ENCODE data around the gene CCN6.
A peak's percentile ranks its signal among the peaks of the same experiment; 100 is the strongest.
"Not testable (repeated sequence)": the region's sequence is repeated elsewhere in the genome, so short reads cannot be mapped to it uniquely, and the experiment has no call there.

CCN6 gene

GRCh38 chr6:112051251-112051740, 2.6 kb upstream of the CCN6 start:
- not testable (repeated sequence) for DNase-seq (ENCODE audit: low read depth)

GRCh38 chr6:112054555-112055190, 769 bp downstream of the CCN6 start:
- DNase-seq (ENCODE audit: low read depth), result no peak

- no peak for DNase-seq (ENCODE audit: low read depth)
Observed at GRCh38 chr6:112058243-112059032, 4.5 kb downstream of the CCN6 start.

DNA sequence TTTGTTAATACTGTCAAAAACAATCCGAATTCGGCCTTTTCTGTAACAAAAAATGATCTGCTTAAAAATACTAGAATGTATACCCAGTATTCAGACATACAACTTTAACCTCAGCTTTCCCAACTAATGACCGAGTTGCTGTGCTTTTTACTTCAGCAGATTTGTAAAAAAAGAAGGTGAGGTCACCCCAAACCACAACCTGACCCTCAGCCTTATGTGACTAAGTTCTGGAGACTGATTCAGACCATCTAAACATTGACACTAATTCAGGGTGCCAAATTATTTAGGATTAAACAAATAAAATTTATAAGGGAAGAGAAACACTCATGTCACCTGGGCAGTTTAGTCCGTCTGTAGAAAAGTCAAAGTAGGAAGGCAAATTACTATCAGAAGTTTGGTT, 7.7 kb downstream of the CCN6 start:
- DNase-seq (ENCODE audit: low read depth), result no peak

GRCh38 chr6:112062966-112063365, 9.1 kb downstream of the CCN6 start:
- no peak for DNase-seq (ENCODE audit: low read depth)

DNA sequence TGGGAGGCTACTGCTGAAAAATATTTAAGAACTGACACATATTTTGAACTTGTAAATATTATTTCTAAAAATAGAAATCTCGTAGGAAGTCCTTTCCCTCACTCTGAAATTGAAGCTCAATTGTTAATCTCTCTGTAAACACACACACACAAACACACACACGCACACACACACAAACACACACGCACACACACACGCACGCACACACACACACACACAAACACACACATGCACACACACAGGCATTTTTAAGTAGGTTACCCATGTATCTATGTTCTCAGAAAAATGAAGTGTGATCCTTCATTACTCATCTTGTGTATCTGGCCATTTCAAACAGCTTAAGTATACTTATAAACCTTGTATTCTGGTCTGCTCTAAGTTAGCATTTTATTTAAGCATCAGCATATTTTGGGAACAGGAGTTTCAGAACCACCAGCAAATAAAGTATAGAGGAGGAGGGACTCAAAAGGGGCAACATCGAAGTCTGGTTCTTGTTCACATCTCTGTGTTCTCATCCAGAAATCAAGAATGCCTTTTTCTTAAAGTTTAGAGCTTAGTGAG, 11.6 kb downstream of the CCN6 start:
- DNase-seq (ENCODE audit: low read depth), result no peak

GRCh38 chr6:112066606-112067005, 12.7 kb downstream of the CCN6 start:
- no peak for DNase-seq (ENCODE audit: low read depth)

- DNase-seq (ENCODE audit: low read depth), result no peak
Observed at GRCh38 chr6:112081569-112081968, 27.7 kb downstream of the CCN6 start.

DNA sequence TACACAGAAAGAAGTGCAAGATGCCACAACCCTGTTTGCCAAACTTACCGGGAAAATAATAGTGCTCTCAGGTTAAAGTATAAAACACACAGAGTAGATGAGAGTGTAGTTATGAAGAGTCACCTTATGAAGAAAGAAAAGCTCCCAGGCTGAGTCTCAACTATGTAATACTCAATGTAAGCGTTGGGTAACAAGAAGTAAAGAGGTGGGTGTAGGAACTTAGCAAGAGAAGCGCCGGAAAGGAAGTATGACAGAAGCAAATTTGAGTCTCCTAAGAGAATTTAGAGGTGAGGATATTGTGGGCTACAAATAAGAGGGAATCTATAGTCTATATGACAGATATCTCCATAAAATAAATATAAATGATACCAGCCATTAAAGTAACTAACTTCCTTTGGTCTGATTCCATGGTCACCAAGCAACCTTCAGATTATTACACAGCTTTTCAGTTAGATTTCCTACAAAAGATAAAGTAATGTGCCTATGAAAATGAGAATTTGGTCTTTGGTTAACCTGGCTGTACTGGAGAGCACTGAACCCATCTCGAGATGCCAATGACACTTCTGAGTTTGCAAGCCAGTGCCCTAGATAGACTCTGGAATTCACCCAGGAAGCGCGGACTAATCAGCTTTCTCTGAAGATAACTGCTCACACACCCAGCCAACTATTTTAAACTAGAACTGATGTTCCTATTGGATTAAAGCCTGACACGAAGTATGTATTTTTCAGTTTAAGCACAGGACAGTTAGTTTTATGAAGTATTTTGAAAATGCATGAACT, 31.6 kb downstream of the CCN6 start:
- no peak for DNase-seq (ENCODE audit: low read depth)

- DNase-seq (ENCODE audit: low read depth), result no peak
Observed at GRCh38 chr6:112086744-112087135, 32.8 kb downstream of the CCN6 start.

GRCh38 chr6:112087136-112087911, 33.4 kb downstream of the CCN6 start, which contains the start of the genes FAM229B and TUBE1:
Gene FAM229B (plus strand): TSS chr6:112087591. CDS start chr6:112099284, 11,693 bp downstream.
Gene TUBE1 (minus strand): TSS chr6:112087482. CDS start chr6:112087434, 48 bp downstream.
- DNase-seq (ENCODE audit: low read depth), result peak; percentile 83

DNA sequence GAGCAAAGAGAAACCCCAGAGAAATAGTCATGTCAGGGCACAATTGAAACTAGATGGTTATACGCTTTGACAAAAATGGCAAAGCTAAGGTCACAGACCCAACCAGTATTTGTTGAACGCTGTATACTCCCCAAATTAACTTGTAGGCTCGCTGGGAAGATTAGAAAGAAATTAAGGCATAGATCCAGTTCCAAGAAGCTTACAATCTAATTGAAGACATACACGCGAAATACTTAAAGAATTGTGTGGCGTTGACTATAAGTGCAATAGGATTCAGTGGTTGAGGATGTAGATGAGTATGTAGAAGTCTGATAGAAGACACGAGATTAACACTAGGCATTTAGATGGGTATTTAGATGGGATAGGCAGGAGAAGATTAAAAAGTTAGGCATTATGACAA, 34.0 kb downstream of the CCN6 start:
- no peak for DNase-seq (ENCODE audit: low read depth)

- no peak for DNase-seq (ENCODE audit: low read depth)
Observed at GRCh38 chr6:112096901-112097300, 43.0 kb downstream of the CCN6 start.

- no peak for DNase-seq (ENCODE audit: low read depth)
Observed at GRCh38 chr6:112100561-112100960, 46.7 kb downstream of the CCN6 start.

GRCh38 chr6:112106026-112106425, 52.1 kb downstream of the CCN6 start:
- not testable (repeated sequence) for DNase-seq (ENCODE audit: low read depth)

- no peak for DNase-seq (ENCODE audit: low read depth)
Observed at GRCh38 chr6:112106562-112106961, 52.7 kb downstream of the CCN6 start.

GRCh38 chr6:112109262-112109661, 55.4 kb downstream of the CCN6 start:
- DNase-seq (ENCODE audit: low read depth), result no peak

- no peak for DNase-seq (ENCODE audit: low read depth)
Observed at GRCh38 chr6:112113431-112113830, 59.5 kb downstream of the CCN6 start.

DNA sequence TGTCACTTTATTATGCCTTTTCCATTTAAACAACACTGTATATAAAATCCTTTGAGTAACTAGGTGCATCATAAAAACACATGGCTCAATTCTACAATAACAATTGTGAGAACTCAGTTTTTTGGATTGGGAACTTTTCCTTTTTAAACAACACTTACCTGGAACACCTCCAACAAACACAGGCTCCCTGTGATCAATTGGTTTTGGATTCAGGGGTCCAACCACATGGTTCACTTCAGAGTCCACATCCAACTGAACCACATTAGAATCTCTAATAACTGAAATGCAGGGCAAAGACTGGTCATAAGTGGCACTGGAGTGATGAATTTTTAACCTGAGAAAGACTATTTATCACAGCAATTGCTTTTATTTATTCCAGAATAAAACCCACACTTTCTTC, 60.0 kb downstream of the CCN6 start:
- DNase-seq (ENCODE audit: low read depth), result no peak

DNA sequence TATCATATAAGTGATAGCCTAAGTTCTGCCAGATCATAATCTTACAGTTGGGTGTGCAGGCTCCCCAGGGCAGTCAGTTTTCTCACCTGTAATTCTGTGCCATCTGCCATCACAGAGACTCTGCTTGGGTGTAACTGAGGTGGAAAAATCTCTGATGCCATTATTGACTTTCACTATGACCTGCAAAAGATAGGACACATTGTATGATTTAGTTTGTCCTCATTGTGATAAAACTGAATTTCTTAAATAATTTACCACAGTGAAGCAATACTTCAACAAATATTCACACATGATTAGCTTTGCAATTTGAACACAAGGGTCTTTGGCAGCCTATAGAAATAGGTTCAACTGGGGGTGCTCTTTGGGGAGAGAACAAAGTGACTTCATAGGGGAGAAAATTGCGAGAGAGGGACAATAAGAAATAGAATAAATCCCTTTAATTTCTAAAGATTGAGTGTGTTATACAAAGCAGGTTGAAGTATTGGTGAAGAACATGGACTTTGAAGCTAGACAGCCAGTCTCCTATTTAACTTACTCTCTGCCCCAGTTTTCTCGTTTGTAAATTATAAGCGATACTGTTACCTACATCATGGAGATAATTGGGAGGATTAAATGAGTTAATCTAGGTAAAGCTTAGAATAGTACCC, 60.8 kb downstream of the CCN6 start:
- DNase-seq (ENCODE audit: low read depth), result no peak

GRCh38 chr6:112116221-112116620, 62.3 kb downstream of the CCN6 start:
- no peak for DNase-seq (ENCODE audit: low read depth)
